Measurements from ENCODE around the gene COL24A1. TPM values are rescaled to one million over a fixed set of nuclear protein-coding genes. Genes with fewer than 3 reads are reported as not detected.
"Not testable (repeated sequence)": the region's sequence is repeated elsewhere in the genome, so short reads cannot be mapped to it uniquely, and the experiment has no call there.

Gene COL24A1
- total RNA-seq, 1 donor from 2014 or later, result under 0.01 TPM

GRCh38 chr1:85718678-85719340 is 437.8 kb downstream of the COL24A1 start:
- TF ChIP-seq CTCF (IDR thresholded peaks at IDR 0.05; ENCODE audit: insufficient read depth, low read length, severe bottlenecking), result no peak
- no peaks in the 10 kb centered on the region for H3K36me3 ChIP-seq (ENCODE audit: control insufficient read depth, insufficient read depth, low read length)
- DNase-seq (ENCODE audit: low read depth), result no peak
- no peak overlapping the region for H3K4me3 ChIP-seq (ENCODE audit: low read depth, low read length)
- no peak for FAIRE-seq
- no peaks in the 10 kb centered on the region for H3K27me3 ChIP-seq (ENCODE audit: control insufficient read depth, insufficient read depth, low read length)

DNA sequence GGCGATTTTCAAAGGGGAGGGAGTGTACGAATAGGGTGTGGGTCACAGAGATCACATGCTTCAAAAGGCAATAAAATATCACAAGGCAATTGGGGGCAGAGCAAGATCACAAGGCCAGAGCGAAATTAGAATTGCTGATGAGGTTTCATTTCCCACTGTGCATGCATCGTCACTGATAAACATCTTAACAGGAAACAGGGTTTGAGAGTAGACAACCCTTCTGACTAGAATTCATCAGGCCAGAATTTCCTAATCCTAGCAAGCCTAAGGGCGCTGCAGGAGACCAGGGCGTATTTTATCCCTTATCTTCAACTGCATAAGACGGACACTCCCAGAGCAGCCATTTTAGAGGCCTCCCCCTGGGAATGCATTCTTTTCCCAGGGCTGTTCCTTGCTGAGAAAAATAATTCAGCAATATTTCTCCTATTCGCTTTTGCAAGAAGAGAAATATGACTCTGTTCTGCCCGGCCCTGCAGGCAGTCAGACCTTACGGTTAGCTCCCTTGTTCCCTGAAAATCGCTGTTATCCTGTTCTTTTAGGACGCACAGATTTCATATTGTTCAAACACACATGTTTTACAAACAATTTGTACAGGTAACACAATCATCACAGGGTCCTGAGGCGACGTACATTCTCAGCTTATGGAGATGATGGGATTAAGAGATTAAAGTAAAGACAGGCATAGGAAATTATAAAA is 442.0 kb downstream of the COL24A1 start:
- H3K4me3 ChIP-seq (ENCODE audit: low read depth, low read length); H3K36me3 ChIP-seq (ENCODE audit: control insufficient read depth, insufficient read depth, low read length); H3K27me3 ChIP-seq (ENCODE audit: control insufficient read depth, insufficient read depth, low read length); FAIRE-seq; DNase-seq (ENCODE audit: low read depth): not testable (repeated sequence)

DNA sequence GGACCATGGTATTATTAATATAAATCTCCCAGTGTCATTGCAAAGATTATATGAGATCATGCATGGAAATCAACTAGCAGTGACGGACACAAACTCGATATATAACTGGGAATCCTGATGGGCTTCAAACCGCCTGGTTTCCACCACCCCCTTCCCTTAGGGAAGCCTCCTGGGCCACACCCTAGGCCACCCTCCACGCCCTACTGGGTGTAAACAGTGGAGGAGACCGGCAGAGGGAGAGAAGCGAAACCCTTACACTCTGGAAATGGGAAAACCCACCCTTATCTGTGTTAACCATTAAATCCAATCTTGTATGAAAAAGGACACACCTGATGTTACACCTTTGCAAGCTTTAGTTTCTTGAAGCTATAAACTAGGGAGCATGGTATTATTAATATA is 447.7 kb downstream of the COL24A1 start:
- FAIRE-seq, result no peak
- no peak for TF ChIP-seq CTCF (IDR thresholded peaks at IDR 0.05; ENCODE audit: insufficient read depth, low read length, severe bottlenecking)
- no peak for DNase-seq (ENCODE audit: low read depth)
- H3K27me3 ChIP-seq (ENCODE audit: control insufficient read depth, insufficient read depth, low read length), result no peaks in the 10 kb centered on the region
- peak overlapping the region; percentile 47 for H3K4me3 ChIP-seq (ENCODE audit: low read depth, low read length)
- peaks cover 1% of the 10 kb centered on the region for H3K36me3 ChIP-seq (ENCODE audit: control insufficient read depth, insufficient read depth, low read length)

- no peaks in the 10 kb centered on the region for H3K27me3 ChIP-seq (ENCODE audit: control insufficient read depth, insufficient read depth, low read length)
- no peak for FAIRE-seq
Measured at GRCh38 chr1:85707990-85708828, 448.4 kb downstream of the COL24A1 start, which contains the start of gene ZNHIT6. TSS of gene ZNHIT6 (minus strand) at chr1:85708433. CDS start at chr1:85708284, 149 bp downstream.

DNA sequence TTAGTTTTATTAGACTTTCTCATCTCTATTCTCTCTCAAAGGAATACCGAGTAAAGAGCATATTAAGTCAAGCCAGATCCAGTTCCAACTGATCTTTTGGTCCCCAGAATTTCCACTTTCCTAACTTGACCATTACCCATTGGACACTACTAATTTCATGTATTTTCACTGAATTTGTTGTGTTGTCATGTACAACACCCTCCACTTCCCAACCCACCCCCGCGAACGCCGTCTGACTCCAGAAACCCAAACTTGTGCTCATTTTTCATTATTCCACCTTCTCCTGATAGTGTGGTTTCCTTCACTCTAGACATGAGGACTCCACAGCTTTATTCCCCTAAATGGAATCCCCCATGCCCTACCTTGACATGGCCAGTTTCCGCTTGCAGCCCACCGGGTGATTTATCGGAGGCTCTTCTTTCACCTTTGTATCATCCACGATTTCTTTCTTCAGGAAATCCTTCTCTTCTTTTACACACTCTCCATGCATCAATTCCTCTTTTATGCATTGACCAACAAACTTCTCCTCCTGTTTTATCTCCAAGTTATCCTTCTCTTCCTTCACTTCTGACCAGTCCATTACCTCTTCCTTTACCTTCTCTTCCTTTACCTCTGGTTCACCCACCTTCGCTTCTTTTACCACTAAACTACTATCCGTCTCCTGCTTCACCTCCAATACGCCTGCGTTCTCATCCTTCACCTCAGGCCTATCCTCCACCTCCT is 449.1 kb downstream of the COL24A1 start:
- peak; percentile 21 for DNase-seq (ENCODE audit: low read depth)
- FAIRE-seq, result no peak
- Histone ChIP-seq H3K27me3 (ENCODE audit: control insufficient read depth, insufficient read depth, low read length) (no peaks in the 10 kb centered on the region), H3K36me3 (ENCODE audit: control insufficient read depth, insufficient read depth, low read length) (peaks cover 1% of the 10 kb centered on the region), H3K4me3 (ENCODE audit: low read depth, low read length) (peak overlapping the region; percentile 47)
- no peak for TF ChIP-seq CTCF (IDR thresholded peaks at IDR 0.05; ENCODE audit: insufficient read depth, low read length, severe bottlenecking)

More at GRCh38 chr1:85707990-85708828, 448.4 kb downstream of the COL24A1 start, which contains the start of gene ZNHIT6:
- peak; percentile 42 for TF ChIP-seq CTCF (IDR thresholded peaks at IDR 0.05; ENCODE audit: insufficient read depth, low read length, severe bottlenecking)
- DNase-seq (ENCODE audit: low read depth), result peak; percentile 96
- Histone ChIP-seq H3K4me3 (ENCODE audit: low read depth, low read length) (peak within 1 kb of the TSS; percentile 47), H3K36me3 (ENCODE audit: control insufficient read depth, insufficient read depth, low read length) (peaks cover 1% of the 10 kb centered on the region)

Data from bronchial epithelial cell (primary cell).